Gastroesophageal sphincter (tissue), 4 donors: ENCODE data around the gene PIANP. TPM values are rescaled to one million over a fixed set of nuclear protein-coding genes. Genes with fewer than 3 reads are reported as not detected.
A peak's percentile ranks its signal among the peaks of the same experiment; 100 is the strongest.

Experiments used
- ATAC-seq: fragments of 150-250 bp; one replicate; pipeline ENCODE4 v1.9.1; 2016; ENCODE audit warnings: mild to moderate bottlenecking, moderate library complexity
- H3K27ac ChIP-seq, 4 donors: fragments of 200-600 bp; sonication (generic) in 3 of 4; 1 replicate in 3 of 4; 2 replicates in 1 of 4; pipeline ENCODE4 v1.5.1; 2016 to 2019
- H3K27me3 ChIP-seq: fragments of 200-600 bp; sonication (generic); one replicate; pipeline ENCODE4 v1.5.1; 2019
- H3K36me3 ChIP-seq, 2 donors: fragments of 200-600 bp; sonication (generic); one replicate each; pipeline ENCODE4 v1.5.1; 2019; ENCODE audit warnings: control low read depth in 1 of 2
- H3K4me1 ChIP-seq, 3 donors: fragments of 200-600 bp; sonication (generic); 1 replicate in 2 of 3; 2 replicates in 1 of 3; pipeline ENCODE4 v1.5.1; 2016 to 2019; ENCODE audit warnings: control low read depth in 2 of 3
- H3K4me3 ChIP-seq, 2 donors: fragments of 200-600 bp; sonication (generic); one replicate each; pipeline ENCODE4 v1.5.1; 2019; ENCODE audit warnings: mild to moderate bottlenecking in 1 of 2, moderate library complexity in 1 of 2
- H3K9me3 ChIP-seq, 3 donors: fragments of 200-600 bp; sonication (generic); one replicate each; pipeline ENCODE4 v1.5.1; 2017 to 2019; ENCODE audit warnings: control low read depth in 2 of 3
- EP300 ChIP-seq: sonication (generic); formaldehyde crosslinking; IDR thresholded peaks from one replicate; pipeline ENCODE4 v1.6.1; 2017; ENCODE audit warnings: antibody characterized with exemption, mild to moderate bottlenecking
- POLR2A ChIP-seq, 2 donors: fragments of 450-650 bp; IDR thresholded peaks; one replicate each; pipeline ENCODE4 v1.6.1; 2017; ENCODE audit warnings: antibody characterized with exemption in 2 of 2, mild to moderate bottlenecking in 2 of 2, moderate library complexity in 1 of 2
- POLR2AphosphoS5 ChIP-seq: sonication (generic); formaldehyde crosslinking; IDR thresholded peaks from one replicate; pipeline ENCODE4 v1.6.1; 2017; ENCODE audit warnings: antibody characterized with exemption
- WGBS, 2 donors: methylation state at CpG; one replicate each; pipeline ENCODE4 v1.1.5; 2018; ENCODE audit warnings: low coverage in 1 of 2; 5-methylcytosine and 5-hydroxymethylcytosine counted together
- small RNA-seq, 4 donors: library from RNA; depleted of rRNA; stranded (forward); fragments of <200 nt; gene quantifications; one replicate each; pipeline ENCODE3, GENCODE V24; 2016
- total RNA-seq, 4 donors: library from RNA; depleted of rRNA; stranded (reverse); fragments of >200 nt; gene quantifications; one replicate each; pipeline ENCODE4 v1.1.0, GENCODE V29; 2016
- TF ChIP-seq, protein P1 (sequence below), 4 experiments: fragments of 200-600 bp in 2 of 4; fragments of 450-650 bp in 2 of 4; sonication (generic) in 1 of 4; IDR thresholded peaks; one replicate each; pipeline ENCODE4 v1.5.1; 2017 to 2019; ENCODE audit warnings: antibody characterized with exemption in 4 of 4, mild to moderate bottlenecking in 2 of 4, moderate library complexity in 2 of 4

PIANP gene
- total RNA-seq, 4 donors from 2014 or later = 0.46 to 1.2 (median 0.73) TPM

DNA sequence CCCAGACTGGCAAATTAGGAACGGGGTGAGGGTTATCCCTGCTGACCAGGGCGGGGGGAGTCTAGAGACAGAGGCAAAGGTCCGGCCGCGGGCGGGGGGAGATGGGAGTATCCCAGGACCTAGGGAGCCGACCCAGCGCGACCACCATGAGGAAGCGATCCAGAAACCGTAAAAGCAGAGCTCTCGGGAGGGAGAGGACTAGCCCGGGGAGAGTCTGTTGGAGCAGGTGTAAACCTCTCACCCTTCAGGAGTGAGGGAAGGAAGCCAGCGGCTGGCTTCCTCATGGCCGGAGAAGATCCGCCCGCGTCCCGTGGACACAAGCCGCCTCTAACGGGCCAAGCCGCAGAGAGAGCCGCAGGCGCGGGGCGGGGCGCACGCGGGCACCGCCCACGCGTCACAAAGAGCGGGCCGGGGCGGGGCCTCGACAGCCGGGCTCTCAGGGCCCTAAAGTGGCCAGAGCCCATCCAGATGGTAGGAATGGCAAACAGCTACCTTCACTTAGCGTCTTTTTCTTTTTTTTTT lies 53.5 kb downstream of the PIANP start, which contains the start of gene ACRBP:
TSS of gene ACRBP (minus strand) at position 350 of the 522 bp plus-strand sequence. CDS start at position 284, 66 bp downstream.
- ATAC-seq = peak; percentile 95
- Histone ChIP-seq H3K27ac (peak within 1 kb of the TSS in 3 of 4 donors; percentile 67 to 74 (median 73)), H3K27me3 (no peaks in the 10 kb centered on the region), H3K9me3 (no peaks in the 10 kb centered on the region), H3K36me3 (peaks cover 0 to 44% of the 10 kb centered on the region in 2 donors), H3K4me3 (peak within 1 kb of the TSS; percentile 46 to 60), H3K4me1 (peaks cover 0 to 14% (median 0%) of the 10 kb centered on the region in 3 donors)
- 0 to 2% methylated on average over 5 to 11 of the region's 38 CpGs for WGBS, 2 donors
- TF ChIP-seq POLR2A (IDR thresholded peaks at IDR 0.05) = peak; percentile 18 to 21
- peak; percentile 40 for TF ChIP-seq POLR2AphosphoS5
- TF ChIP-seq, protein P1, sequence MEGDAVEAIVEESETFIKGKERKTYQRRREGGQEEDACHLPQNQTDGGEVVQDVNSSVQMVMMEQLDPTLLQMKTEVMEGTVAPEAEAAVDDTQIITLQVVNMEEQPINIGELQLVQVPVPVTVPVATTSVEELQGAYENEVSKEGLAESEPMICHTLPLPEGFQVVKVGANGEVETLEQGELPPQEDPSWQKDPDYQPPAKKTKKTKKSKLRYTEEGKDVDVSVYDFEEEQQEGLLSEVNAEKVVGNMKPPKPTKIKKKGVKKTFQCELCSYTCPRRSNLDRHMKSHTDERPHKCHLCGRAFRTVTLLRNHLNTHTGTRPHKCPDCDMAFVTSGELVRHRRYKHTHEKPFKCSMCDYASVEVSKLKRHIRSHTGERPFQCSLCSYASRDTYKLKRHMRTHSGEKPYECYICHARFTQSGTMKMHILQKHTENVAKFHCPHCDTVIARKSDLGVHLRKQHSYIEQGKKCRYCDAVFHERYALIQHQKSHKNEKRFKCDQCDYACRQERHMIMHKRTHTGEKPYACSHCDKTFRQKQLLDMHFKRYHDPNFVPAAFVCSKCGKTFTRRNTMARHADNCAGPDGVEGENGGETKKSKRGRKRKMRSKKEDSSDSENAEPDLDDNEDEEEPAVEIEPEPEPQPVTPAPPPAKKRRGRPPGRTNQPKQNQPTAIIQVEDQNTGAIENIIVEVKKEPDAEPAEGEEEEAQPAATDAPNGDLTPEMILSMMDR (IDR thresholded peaks at IDR 0.05) = no peak

DNA sequence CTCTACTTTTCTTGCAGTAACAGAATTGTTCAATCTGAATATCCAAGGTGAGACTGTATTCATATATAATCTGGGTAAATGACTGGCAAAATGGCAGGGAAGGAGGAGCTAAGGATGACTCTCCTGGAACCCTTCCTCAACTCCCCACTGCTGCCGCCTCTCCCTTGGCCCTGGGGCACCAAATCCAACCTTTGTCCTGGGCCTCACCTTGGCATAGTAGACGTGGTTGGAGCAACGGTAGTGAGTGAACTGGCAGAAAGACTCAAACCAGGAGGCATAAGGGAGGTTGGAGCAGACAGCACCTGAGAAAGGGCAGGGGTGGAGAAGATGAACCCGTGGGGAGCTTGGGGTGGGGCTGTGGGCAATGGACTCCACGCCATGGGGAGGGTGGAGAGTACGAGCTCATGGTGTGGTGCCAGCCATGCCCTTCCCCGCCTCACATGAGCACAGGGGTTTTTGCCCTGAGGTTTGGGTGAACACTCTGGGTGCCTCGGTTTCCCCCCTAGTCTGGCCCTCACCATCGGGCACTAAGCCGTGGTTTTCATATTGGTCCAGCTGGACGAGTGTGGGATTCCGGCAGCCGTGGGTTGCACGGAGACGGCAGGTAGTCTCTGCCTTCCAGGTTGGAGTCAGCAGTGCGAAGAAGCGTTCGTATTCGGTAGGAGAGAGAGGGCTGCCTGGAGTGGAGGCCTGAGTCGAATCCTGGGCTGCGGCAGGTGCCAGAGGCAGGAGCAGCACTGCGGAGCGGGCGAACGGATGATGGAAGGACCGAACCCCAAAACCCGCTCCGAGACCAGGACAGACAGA lies 54.1 kb downstream of the PIANP start:
- 52 to 82% methylated on average over 2 to 13 of the region's 28 CpGs for WGBS, 2 donors
- Histone ChIP-seq H3K4me1 (peaks cover 0 to 14% (median 0%) of the 10 kb centered on the region in 3 donors), H3K27ac (peak overlapping the region in 3 of 4 donors; percentile 67 to 74 (median 73)), H3K9me3 (no peaks in the 10 kb centered on the region), H3K4me3 (peak overlapping the region; percentile 46 to 60), H3K27me3 (no peaks in the 10 kb centered on the region), H3K36me3 (peaks cover 0 to 37% of the 10 kb centered on the region in 2 donors)
- ATAC-seq = peak; percentile 9
- TF ChIP-seq POLR2A (IDR thresholded peaks at IDR 0.05) (no peak), POLR2AphosphoS5 (no peak), EP300 (no peak)
- TF ChIP-seq, protein P1 (IDR thresholded peaks at IDR 0.05) = no peak

DNA sequence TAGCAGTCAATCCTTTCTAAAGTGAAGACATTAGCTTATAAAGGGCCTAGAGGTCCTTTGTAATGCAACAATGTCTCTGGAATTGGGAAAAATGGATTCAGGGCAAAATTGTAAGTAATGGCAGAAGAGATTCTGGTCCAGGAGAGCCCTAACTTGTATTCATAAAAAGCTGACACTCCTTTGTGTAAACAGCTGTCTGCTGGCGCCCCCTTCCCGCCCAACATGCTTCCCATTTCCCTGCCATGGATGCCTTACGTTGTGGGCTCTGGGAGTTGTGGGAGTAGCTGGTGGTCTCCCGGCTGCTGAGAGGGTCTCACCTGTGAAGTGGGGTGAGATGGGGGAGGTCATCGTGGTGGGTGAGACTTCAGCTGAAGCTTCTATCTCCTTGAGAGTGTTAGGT lies 55.7 kb downstream of the PIANP start:
- H3K36me3 ChIP-seq = peaks cover 0 to 21% of the 10 kb centered on the region in 2 donors
- no peaks in the 10 kb centered on the region for H3K27me3 ChIP-seq
- H3K4me1 ChIP-seq = peaks cover 0 to 14% (median 0%) of the 10 kb centered on the region in 3 donors
- no peak overlapping the region for H3K4me3 ChIP-seq
- no peaks in the 10 kb centered on the region for H3K9me3 ChIP-seq
- TF ChIP-seq, protein P1 (IDR thresholded peaks at IDR 0.05) = peak in 1 of 4 experiments; percentile 46
- TF ChIP-seq POLR2AphosphoS5 (no peak), POLR2A (IDR thresholded peaks at IDR 0.05) (no peak), EP300 (no peak)
- WGBS, 2 donors = 17 to 20% methylated on average over 1 to 4 of the region's 5 CpGs
- ATAC-seq = no peak
- peak overlapping the region in 1 of 4 donors; percentile 39 for H3K27ac ChIP-seq

DNA sequence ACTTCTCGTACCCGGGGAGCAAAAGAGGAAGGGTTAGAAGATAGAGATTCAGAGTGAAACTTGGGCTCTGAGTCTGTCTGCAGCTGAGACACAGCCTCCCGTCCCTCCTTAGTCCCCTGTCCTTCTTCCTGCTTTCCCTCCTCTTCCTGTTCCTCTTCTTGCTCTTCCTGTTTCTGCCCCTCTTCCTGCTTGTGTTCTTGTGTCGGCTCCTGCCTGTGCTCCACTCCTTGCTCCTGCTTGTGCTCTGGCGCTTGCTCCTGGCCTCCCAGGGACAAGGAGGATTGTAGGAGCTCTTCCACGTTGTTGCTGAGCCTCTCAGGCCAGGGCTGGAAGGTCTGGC lies 56.4 kb downstream of the PIANP start:
- WGBS, 2 donors = 71% methylated on average over 3 of the region's 6 CpGs; no CpG with 5 or more reads in 1 of the 2 donors
- Histone ChIP-seq H3K9me3 (no peaks in the 10 kb centered on the region), H3K36me3 (peaks cover 0 to 15% of the 10 kb centered on the region in 2 donors), H3K4me1 (peaks cover 0 to 14% (median 0%) of the 10 kb centered on the region in 3 donors), H3K4me3 (no peak overlapping the region), H3K27ac (peak overlapping the region in 1 of 4 donors; percentile 39), H3K27me3 (no peaks in the 10 kb centered on the region)
- TF ChIP-seq EP300 (no peak), POLR2AphosphoS5 (no peak), POLR2A (IDR thresholded peaks at IDR 0.05) (no peak)
- TF ChIP-seq, protein P1 (IDR thresholded peaks at IDR 0.05) = no peak
- ATAC-seq = peak; percentile 20

Small RNAs within 50 kb of the gene (small RNA-seq; reads per million reads assigned to genes)
- gene RNU6-781P = 0 reads per million in 4 donors

Other genes starting within 250 kb of the PIANP start
- gene TAPBPL, start 248.8 kb downstream of the PIANP start, total RNA-seq = 10 to 100 TPM; 11.6 to 31.3 (median 16.4) TPM
- gene VAMP1, start 230.1 kb downstream of the PIANP start, total RNA-seq = 10 to 100 TPM; 10.5 to 45.5 (median 17.9) TPM
- gene MRPL51, start 207.6 kb downstream of the PIANP start, total RNA-seq = 10 to 100 TPM; 51.0 to 99.3 (median 66.0) TPM
- 10 to 100 TPM; 21.2 to 28.0 (median 24.8) TPM for gene NCAPD2, start 206.7 kb downstream of the PIANP start, total RNA-seq
- gene GAPDH, start 166.3 kb downstream of the PIANP start, total RNA-seq = 1,000 to 10,000 TPM; 1,868 to 3,239 (median 2,463) TPM
- gene IFFO1, start 144.8 kb downstream of the PIANP start, total RNA-seq = 10 to 100 TPM; 16.9 to 27.4 (median 22.1) TPM
- gene NOP2, start 132.5 kb downstream of the PIANP start, total RNA-seq = 10 to 100 TPM; 22.5 to 49.8 (median 26.8) TPM
- gene CHD4, start 93.4 kb downstream of the PIANP start, total RNA-seq = 100 to 1,000 TPM; 133 to 266 (median 219) TPM
- 1 to 10 TPM in 2 of 4 donors, under 1 TPM in 2; 0.47 to 2.0 (median 1.2) TPM for gene LPAR5, start 64.9 kb downstream of the PIANP start, total RNA-seq
- gene ACRBP, start 53.4 kb downstream of the PIANP start, total RNA-seq = 1 to 10 TPM in 2 of 4 donors, under 1 TPM in 1, not detected in 1; 0.81 to 3.2 (median 2.4) TPM
- gene ING4, start 37.7 kb downstream of the PIANP start, total RNA-seq = 10 to 100 TPM; 43.2 to 63.8 (median 54.3) TPM
- gene ZNF384, start 11.4 kb downstream of the PIANP start, total RNA-seq = 10 to 100 TPM; 26.1 to 57.5 (median 43.6) TPM
- gene COPS7A, start 23.2 kb upstream of the PIANP start, total RNA-seq = 10 to 100 TPM; 54.4 to 69.5 (median 55.4) TPM
- 100 to 1,000 TPM; 140 to 290 (median 216) TPM for gene MLF2, start 52.3 kb upstream of the PIANP start, total RNA-seq
- 100 to 1,000 TPM; 259 to 516 (median 325) TPM for gene PTMS, start 65.5 kb upstream of the PIANP start, total RNA-seq
- 1 to 10 TPM in 3 of 4 donors, under 1 TPM in 1; 0.30 to 3.0 (median 1.9) TPM for gene LAG3, start 71.7 kb upstream of the PIANP start, total RNA-seq
- 10 to 100 TPM in 2 of 4 donors, 1 to 10 TPM in 2; 2.6 to 15.2 (median 9.1) TPM for gene CD4, start 88.7 kb upstream of the PIANP start, total RNA-seq
- gene GPR162, start 121.0 kb upstream of the PIANP start, total RNA-seq = 1 to 10 TPM; 3.7 to 9.7 (median 3.9) TPM
- gene P3H3, start 127.6 kb upstream of the PIANP start, total RNA-seq = 10 to 100 TPM; 17.3 to 28.3 (median 23.0) TPM
- 1 to 10 TPM in 3 of 4 donors, under 1 TPM in 1; 0.45 to 1.8 (median 1.3) TPM for gene GNB3, start 140.1 kb upstream of the PIANP start, total RNA-seq
- 1 to 10 TPM; 1.1 to 5.9 (median 1.4) TPM for gene CDCA3, start 150.5 kb upstream of the PIANP start, total RNA-seq
- gene USP5, start 151.3 kb upstream of the PIANP start, total RNA-seq = 10 to 100 TPM; 43.4 to 70.9 (median 65.0) TPM
- 100 to 1,000 TPM; 324 to 473 (median 392) TPM for gene TPI1, start 166.7 kb upstream of the PIANP start, total RNA-seq
- gene SPSB2, start 172.5 kb upstream of the PIANP start, total RNA-seq = 10 to 100 TPM in 1 of 4 donors, 1 to 10 TPM in 3; 7.4 to 10.7 (median 8.1) TPM
- gene LRRC23, start 204.0 kb upstream of the PIANP start, total RNA-seq = 10 to 100 TPM in 3 of 4 donors, 1 to 10 TPM in 1; 8.8 to 16.6 (median 13.6) TPM
- gene ENO2, start 213.8 kb upstream of the PIANP start, total RNA-seq = 10 to 100 TPM; 31.2 to 68.2 (median 43.5) TPM
- gene ATN1, start 227.1 kb upstream of the PIANP start, total RNA-seq = 100 to 1,000 TPM in 2 of 4 donors, 10 to 100 TPM in 2; 49.0 to 136 (median 95.2) TPM
- not detected for gene RNU7-1, start 243.0 kb upstream of the PIANP start, total RNA-seq
- gene C12orf57, start 243.2 kb upstream of the PIANP start, total RNA-seq = 100 to 1,000 TPM; 172 to 521 (median 367) TPM